ENCODE data around the gene HIPK3.

- TF ChIP-seq CTCF (conservative IDR thresholded peaks at IDR 0.05; ENCODE audit: low read length) (no peak), EZH2phosphoT487 (IDR thresholded peaks at IDR 0.05; ENCODE audit: borderline replicate concordance) (no peak)
Measured at GRCh38 chr11:33211153-33211552, 46.0 kb upstream of the HIPK3 start.

All from Loucy (cell line).